Neutrophil (primary cell): ENCODE measurements around the gene NKX6-2.

Source experiments
- H3K27ac ChIP-seq: fragments of 200-600 bp; sonication (generic); 2 replicates; pipeline ENCODE4 v1.5.1; 2016; ENCODE audit warnings: mild to moderate bottlenecking, moderate library complexity
- H3K27me3 ChIP-seq: fragments of 200-600 bp; sonication (generic); 2 replicates; pipeline ENCODE4 v1.6.0; 2016; ENCODE audit warnings: mild to moderate bottlenecking
- H3K36me3 ChIP-seq: fragments of 200-600 bp; sonication (generic); 2 replicates; pipeline ENCODE4 v1.5.1; 2017
- H3K4me1 ChIP-seq, 2 experiments: fragments of 200-600 bp in 1 of 2; sonication (generic) in 1 of 2; 1 replicate in 1 of 2; 2 replicates in 1 of 2; pipeline versions ENCODE4 v1.5.1 to v1.6.1; 2013 to 2016; ENCODE audit warnings: low read depth in 1 of 2, low read length in 1 of 2, mild to moderate bottlenecking in 1 of 2, moderate library complexity in 1 of 2; ENCODE audit not compliant: control insufficient read depth in 1 of 2, insufficient read depth in 1 of 2
- H3K4me3 ChIP-seq, 2 experiments: fragments of 200-600 bp in 1 of 2; sonication (generic) in 1 of 2; 1 replicate in 1 of 2; 2 replicates in 1 of 2; pipeline ENCODE4 v1.5.1; 2013 to 2016; ENCODE audit warnings: low read depth in 1 of 2, low read length in 1 of 2, mild to moderate bottlenecking in 1 of 2, moderate library complexity in 1 of 2
- H3K9me3 ChIP-seq: fragments of 200-600 bp; sonication (generic); 2 replicates; pipeline ENCODE4 v1.5.1; 2016
- TF ChIP-seq, protein P1 (sequence below): fragments of 200-600 bp; sonication (generic); IDR thresholded peaks from 2 replicates; pipeline ENCODE4 v1.5.1; 2016; ENCODE audit warnings: antibody characterized with exemption

Gene NKX6-2

DNA sequence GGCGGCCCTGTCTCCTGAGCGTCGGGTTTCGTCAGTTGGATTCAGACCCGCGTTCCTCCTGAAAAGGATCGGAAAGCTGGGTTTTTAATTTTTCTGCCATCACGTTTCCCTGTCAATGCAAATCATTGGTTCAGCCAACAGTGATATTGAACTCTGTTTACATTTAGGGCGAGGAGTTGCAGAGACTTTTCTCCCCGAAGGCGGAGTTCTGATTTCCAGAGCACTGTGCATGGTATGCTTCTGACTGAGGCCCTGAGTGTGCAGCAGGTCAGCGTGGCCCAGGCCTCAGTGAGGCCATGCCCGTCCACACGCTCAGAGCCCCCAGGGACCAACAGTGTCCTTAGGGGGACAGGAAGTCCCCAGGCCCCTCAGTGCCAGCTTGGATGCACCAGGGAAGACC, 27.1 kb downstream of the NKX6-2 start:
- Histone ChIP-seq H3K9me3 (no peaks in the 10 kb centered on the region), H3K36me3 (peaks cover 75% of the 10 kb centered on the region), H3K4me1 (no peaks in the 10 kb centered on the region), H3K27ac (no peak overlapping the region), H3K4me3 (no peak overlapping the region), H3K27me3 (no peaks in the 10 kb centered on the region)
- TF ChIP-seq, protein P1, sequence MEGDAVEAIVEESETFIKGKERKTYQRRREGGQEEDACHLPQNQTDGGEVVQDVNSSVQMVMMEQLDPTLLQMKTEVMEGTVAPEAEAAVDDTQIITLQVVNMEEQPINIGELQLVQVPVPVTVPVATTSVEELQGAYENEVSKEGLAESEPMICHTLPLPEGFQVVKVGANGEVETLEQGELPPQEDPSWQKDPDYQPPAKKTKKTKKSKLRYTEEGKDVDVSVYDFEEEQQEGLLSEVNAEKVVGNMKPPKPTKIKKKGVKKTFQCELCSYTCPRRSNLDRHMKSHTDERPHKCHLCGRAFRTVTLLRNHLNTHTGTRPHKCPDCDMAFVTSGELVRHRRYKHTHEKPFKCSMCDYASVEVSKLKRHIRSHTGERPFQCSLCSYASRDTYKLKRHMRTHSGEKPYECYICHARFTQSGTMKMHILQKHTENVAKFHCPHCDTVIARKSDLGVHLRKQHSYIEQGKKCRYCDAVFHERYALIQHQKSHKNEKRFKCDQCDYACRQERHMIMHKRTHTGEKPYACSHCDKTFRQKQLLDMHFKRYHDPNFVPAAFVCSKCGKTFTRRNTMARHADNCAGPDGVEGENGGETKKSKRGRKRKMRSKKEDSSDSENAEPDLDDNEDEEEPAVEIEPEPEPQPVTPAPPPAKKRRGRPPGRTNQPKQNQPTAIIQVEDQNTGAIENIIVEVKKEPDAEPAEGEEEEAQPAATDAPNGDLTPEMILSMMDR = no peak

DNA sequence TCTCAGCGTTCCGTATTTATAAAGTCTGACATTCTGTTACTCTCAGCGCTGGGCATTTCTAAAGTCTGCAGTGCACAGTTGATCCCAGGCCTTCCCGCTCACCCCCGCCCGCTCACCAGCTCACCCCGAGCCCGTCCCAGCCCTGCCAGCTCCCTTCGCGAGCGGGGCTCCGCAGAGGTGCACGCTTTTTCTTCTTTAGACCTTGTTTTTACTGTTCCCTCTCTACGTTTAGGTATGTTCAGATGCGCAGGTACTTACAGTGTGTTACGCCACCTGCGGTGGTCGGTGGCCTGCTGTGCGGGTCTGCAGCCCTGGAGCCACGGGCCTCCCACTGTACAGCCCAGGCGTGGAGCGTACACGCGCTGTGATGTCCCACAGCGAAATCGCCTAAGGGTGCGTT, 28.8 kb downstream of the NKX6-2 start:
- no peak overlapping the region for H3K27ac ChIP-seq
- TF ChIP-seq, protein P1 = no peak
- no peak overlapping the region for H3K4me3 ChIP-seq
- H3K27me3 ChIP-seq = no peaks in the 10 kb centered on the region
- H3K36me3 ChIP-seq = peaks cover 88% of the 10 kb centered on the region
- H3K9me3 ChIP-seq = no peaks in the 10 kb centered on the region
- H3K4me1 ChIP-seq = no peaks in the 10 kb centered on the region

DNA sequence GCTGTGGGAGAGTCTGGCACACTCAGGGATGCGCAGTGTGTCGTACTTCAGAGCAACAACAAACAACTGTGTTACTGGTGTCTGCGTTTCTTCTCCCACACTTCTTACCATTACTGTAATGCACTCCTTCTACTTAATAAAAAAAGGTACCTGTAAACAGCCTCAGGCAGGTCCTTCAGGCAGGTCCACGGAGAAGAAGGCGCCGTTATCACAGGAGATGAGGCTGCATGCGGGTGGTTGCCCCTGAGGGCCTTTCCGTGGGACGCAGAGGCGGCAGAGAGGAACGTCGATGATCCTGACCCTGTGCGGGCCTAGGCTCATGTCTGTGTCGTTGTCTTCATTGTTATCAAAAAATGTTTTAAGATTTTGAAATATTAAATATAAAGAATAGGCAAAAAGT, 29.4 kb downstream of the NKX6-2 start:
- H3K4me3 ChIP-seq = no peak overlapping the region
- TF ChIP-seq, protein P1 = no peak
- H3K9me3 ChIP-seq = no peaks in the 10 kb centered on the region
- H3K27ac ChIP-seq = no peak overlapping the region
- H3K36me3 ChIP-seq = peaks cover 88% of the 10 kb centered on the region
- no peaks in the 10 kb centered on the region for H3K27me3 ChIP-seq
- no peaks in the 10 kb centered on the region for H3K4me1 ChIP-seq

DNA sequence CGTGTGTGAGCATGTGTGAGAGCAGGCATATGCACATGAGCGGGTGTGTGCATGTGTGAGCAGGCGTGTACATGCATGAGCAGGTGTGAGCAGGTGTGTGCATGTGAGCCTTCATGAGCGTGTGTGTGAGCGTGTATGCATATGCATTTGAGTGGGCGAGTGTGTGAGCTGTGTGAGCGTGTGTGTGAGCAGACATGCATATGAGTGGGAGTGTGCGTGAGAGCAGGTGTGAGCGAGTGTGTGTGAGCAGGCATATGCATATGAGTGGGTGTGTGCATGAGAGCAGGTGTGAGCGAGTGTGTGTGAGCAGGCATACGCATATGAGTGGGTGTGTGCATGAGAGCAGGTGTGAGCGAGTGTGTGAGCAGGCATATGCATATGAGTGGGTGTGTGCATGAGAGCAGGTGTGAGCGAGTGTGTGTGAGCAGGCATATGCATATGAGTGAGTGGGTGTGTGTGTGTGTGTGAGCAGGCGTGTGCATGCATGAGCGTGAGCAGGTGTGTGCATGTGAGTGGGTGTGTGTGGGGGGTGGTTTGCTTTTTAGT, 30.7 kb downstream of the NKX6-2 start:
- H3K27me3 ChIP-seq = no peaks in the 10 kb centered on the region
- H3K4me3 ChIP-seq = no peak overlapping the region
- no peaks in the 10 kb centered on the region for H3K4me1 ChIP-seq
- no peaks in the 10 kb centered on the region for H3K9me3 ChIP-seq
- TF ChIP-seq, protein P1 = no peak
- no peak overlapping the region for H3K27ac ChIP-seq
- H3K36me3 ChIP-seq = peaks cover 89% of the 10 kb centered on the region

DNA sequence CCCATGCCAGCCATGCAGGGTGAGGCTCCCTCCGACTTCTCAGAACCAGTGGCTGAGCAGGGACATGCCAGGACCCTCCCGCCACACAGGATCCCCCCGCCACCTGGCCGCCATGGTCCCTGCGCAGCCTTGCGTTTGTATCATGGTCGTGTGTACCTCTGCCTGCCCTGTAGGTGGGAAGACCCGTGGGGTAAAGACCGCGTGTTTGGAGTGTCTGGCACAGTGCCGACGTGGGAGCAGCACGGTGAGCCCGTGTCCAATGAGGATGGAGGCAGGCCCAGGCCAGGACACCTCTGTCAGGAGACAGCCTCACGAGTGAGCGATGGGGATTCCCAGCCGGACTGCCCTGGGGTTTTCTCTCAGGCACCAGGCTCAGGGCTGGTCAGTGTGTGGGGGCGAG, 31.9 kb downstream of the NKX6-2 start:
- Histone ChIP-seq H3K36me3 (peaks cover 89% of the 10 kb centered on the region), H3K4me3 (no peak overlapping the region), H3K27me3 (no peaks in the 10 kb centered on the region), H3K27ac (no peak overlapping the region), H3K9me3 (no peaks in the 10 kb centered on the region), H3K4me1 (no peaks in the 10 kb centered on the region)
- TF ChIP-seq, protein P1 = no peak

DNA sequence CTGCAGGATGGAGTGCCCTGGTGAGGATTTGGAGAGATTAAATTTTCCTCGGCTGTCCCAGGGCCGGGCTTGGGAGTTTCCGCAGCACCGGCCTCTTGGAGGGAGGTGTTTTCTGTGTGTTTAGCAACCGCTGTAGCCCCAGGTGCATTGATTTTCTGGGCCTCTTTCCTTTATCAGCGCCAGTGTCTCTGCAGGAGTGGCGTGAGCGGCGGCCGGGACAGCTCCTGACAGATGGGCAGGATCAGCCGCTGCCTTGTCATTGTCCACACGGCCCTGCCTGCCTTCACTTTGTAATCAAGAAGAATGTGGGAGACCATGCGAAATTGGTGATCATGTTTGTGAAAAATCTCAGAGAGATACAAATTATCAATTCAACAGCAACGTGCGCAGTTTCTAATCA, 32.4 kb downstream of the NKX6-2 start:
- TF ChIP-seq, protein P1 = no peak
- Histone ChIP-seq H3K36me3 (peaks cover 86% of the 10 kb centered on the region), H3K9me3 (no peaks in the 10 kb centered on the region)

More for the DNA sequence above, 32.4 kb downstream of the NKX6-2 start:
- Histone ChIP-seq H3K4me1 (no peaks in the 10 kb centered on the region), H3K27ac (no peak overlapping the region), H3K4me3 (no peak overlapping the region), H3K27me3 (no peaks in the 10 kb centered on the region)
